ENCODE data around the gene GIGYF1. TPM values are rescaled to one million over a fixed set of nuclear protein-coding genes. Genes with fewer than 3 reads are reported as not detected.

Gene GIGYF1
- total and polyA plus RNA-seq, 2 of the 13 experiments (the other 11 are each of a cell fraction or from before 2014, with no cell fraction given) = 7.6 to 16.1 TPM

DNA sequence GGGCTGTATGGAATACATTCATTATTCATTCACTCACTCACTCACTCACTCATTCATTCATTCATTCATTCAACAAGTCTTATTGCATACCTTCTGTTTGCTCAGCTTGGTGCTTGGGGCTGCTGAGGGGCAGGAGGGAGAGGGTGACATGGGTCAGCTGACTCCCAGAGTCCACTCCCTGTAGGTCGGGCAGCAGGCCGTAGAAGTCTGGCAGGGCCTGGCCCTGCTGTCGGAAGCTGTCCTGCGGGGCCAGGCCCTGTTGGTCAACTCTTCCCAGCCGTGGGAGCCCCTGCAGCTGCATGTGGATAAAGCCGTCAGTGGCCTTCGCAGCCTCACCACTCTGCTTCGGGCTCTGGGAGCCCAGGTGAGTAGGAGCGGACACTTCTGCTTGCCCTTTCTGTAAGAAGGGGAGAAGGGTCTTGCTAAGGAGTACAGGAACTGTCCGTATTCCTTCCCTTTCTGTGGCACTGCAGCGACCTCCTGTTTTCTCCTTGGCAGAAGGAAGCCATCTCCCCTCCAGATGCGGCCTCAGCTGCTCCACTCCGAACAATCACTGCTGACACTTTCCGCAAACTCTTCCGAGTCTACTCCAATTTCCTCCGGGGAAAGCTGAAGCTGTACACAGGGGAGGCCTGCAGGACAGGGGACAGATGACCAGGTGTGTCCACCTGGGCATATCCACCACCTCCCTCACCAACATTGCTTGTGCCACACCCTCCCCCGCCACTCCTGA is 28.6 kb upstream of the GIGYF1 start (continued):
- TF ChIP-seq, protein P1, sequence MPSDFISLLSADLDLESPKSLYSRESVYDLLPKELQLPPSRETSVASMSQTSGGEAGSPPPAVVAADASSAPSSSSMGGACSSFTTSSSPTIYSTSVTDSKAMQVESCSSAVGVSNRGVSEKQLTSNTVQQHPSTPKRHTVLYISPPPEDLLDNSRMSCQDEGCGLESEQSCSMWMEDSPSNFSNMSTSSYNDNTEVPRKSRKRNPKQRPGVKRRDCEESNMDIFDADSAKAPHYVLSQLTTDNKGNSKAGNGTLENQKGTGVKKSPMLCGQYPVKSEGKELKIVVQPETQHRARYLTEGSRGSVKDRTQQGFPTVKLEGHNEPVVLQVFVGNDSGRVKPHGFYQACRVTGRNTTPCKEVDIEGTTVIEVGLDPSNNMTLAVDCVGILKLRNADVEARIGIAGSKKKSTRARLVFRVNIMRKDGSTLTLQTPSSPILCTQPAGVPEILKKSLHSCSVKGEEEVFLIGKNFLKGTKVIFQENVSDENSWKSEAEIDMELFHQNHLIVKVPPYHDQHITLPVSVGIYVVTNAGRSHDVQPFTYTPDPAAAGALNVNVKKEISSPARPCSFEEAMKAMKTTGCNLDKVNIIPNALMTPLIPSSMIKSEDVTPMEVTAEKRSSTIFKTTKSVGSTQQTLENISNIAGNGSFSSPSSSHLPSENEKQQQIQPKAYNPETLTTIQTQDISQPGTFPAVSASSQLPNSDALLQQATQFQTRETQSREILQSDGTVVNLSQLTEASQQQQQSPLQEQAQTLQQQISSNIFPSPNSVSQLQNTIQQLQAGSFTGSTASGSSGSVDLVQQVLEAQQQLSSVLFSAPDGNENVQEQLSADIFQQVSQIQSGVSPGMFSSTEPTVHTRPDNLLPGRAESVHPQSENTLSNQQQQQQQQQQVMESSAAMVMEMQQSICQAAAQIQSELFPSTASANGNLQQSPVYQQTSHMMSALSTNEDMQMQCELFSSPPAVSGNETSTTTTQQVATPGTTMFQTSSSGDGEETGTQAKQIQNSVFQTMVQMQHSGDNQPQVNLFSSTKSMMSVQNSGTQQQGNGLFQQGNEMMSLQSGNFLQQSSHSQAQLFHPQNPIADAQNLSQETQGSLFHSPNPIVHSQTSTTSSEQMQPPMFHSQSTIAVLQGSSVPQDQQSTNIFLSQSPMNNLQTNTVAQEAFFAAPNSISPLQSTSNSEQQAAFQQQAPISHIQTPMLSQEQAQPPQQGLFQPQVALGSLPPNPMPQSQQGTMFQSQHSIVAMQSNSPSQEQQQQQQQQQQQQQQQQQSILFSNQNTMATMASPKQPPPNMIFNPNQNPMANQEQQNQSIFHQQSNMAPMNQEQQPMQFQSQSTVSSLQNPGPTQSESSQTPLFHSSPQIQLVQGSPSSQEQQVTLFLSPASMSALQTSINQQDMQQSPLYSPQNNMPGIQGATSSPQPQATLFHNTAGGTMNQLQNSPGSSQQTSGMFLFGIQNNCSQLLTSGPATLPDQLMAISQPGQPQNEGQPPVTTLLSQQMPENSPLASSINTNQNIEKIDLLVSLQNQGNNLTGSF (CRISPR knock-in tag; IDR thresholded peaks at IDR 0.05) = no peak

DNA sequence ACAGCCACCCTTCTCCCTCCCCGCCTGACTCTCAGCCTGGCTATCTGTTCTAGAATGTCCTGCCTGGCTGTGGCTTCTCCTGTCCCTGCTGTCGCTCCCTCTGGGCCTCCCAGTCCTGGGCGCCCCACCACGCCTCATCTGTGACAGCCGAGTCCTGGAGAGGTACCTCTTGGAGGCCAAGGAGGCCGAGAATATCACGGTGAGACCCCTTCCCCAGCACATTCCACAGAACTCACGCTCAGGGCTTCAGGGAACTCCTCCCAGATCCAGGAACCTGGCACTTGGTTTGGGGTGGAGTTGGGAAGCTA is 27.4 kb upstream of the GIGYF1 start:
- peak overlapping the region; percentile 72 for H3K27ac ChIP-seq (ENCODE audit: extremely low read length, insufficient read depth, low read length)
- in situ Hi-C loops (cut with HindIII; ENCODE audit: extremely low pct_ligation_motif_present, low pct_unique_long_range_greater_than_20kb) (no loop called here), intact Hi-C loops (cut with micrococcal nuclease; ENCODE audit: unreplicated experiment) (no loop called here)
- no peaks in the 10 kb centered on the region for H3K9me3 ChIP-seq (ENCODE audit: low read length)
- H3K36me3 ChIP-seq (replicated peaks in 1 of 2; ENCODE audit: control insufficient read depth in 1 of 2, insufficient read depth in 2 of 2, low read length in 2 of 2) = no peaks in the 10 kb centered on the region
- no peaks in the 10 kb centered on the region for H4K20me1 ChIP-seq (ENCODE audit: insufficient read depth, low read length)
- no TSS peak for BruUV-seq (replicated peaks)
- no peak overlapping the region for H2AFZ ChIP-seq (ENCODE audit: low read length)
- DNase-seq (ENCODE audit: low spot score) = no peak
- H3K4me3 ChIP-seq (replicated peaks in 1 of 3; ENCODE audit: insufficient read depth in 1 of 3, low read depth in 2 of 3, low read length in 3 of 3) = peak overlapping the region; percentile 79 to 84 (median 82)
- H3K4me1 ChIP-seq (ENCODE audit: insufficient read depth, low read length) = peaks cover 80% of the 10 kb centered on the region
- peaks cover 9% of the 10 kb centered on the region for H3K79me2 ChIP-seq (ENCODE audit: insufficient read depth, low read length)
- H3K9ac ChIP-seq (ENCODE audit: insufficient read depth, low read depth, low read length) = peak overlapping the region; percentile 55
- 55% methylated on average over 5 of the region's 8 CpGs for WGBS (ENCODE audit: low lambda C conversion rate)
- H3K4me2 ChIP-seq (ENCODE audit: low read depth, low read length) = peak overlapping the region; percentile 92
- ATAC-seq = no peak
- no peak for FAIRE-seq
- CTCF ChIA-PET (ENCODE audit: low intra/inter-chr PET ratio, low total read pairs) = no interaction called here
- no peaks in the 10 kb centered on the region; a peak in 1 of 5 replicates for H3K27me3 ChIP-seq (ENCODE audit: control insufficient read depth in 1 of 2, insufficient read depth in 2 of 2, low read length in 2 of 2)
- POLR2A ChIA-PET = interaction anchor here (0.6 to 5.9 kb wide), 3 partner anchors 15 to 586 kb away, joined by 3 to 59 read pairs (median 3); partner anchors contain the start of genes FBXO24, LRCH4 and POP7
- no peak for TF ChIP-seq MAF1 (CRISPR knock-in tag; IDR thresholded peaks at IDR 0.05; ENCODE audit: borderline replicate concordance)
- TF ChIP-seq FLYWCH1 (CRISPR knock-in tag; IDR thresholded peaks at IDR 0.05) = no peak
- no peak for TF ChIP-seq ARID2 (CRISPR knock-in tag; IDR thresholded peaks at IDR 0.05; ENCODE audit: borderline replicate concordance)
- TF ChIP-seq, protein P2, sequence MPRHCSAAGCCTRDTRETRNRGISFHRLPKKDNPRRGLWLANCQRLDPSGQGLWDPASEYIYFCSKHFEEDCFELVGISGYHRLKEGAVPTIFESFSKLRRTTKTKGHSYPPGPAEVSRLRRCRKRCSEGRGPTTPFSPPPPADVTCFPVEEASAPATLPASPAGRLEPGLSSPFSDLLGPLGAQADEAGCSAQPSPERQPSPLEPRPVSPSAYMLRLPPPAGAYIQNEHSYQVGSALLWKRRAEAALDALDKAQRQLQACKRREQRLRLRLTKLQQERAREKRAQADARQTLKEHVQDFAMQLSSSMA (CRISPR knock-in tag; IDR thresholded peaks at IDR 0.05) = no peak; the same call in 1 of the 2 replicates
- TF ChIP-seq MTA1 (CRISPR knock-in tag; IDR thresholded peaks at IDR 0.05; ENCODE audit: borderline replicate concordance) = no peak
- no peak for TF ChIP-seq U2AF2 (IDR thresholded peaks at IDR 0.05; ENCODE audit: low read depth, low read length)
- no peak for TF ChIP-seq ZNF530 (CRISPR knock-in tag; IDR thresholded peaks at IDR 0.05; ENCODE audit: low read depth)
- TF ChIP-seq, protein P3, sequence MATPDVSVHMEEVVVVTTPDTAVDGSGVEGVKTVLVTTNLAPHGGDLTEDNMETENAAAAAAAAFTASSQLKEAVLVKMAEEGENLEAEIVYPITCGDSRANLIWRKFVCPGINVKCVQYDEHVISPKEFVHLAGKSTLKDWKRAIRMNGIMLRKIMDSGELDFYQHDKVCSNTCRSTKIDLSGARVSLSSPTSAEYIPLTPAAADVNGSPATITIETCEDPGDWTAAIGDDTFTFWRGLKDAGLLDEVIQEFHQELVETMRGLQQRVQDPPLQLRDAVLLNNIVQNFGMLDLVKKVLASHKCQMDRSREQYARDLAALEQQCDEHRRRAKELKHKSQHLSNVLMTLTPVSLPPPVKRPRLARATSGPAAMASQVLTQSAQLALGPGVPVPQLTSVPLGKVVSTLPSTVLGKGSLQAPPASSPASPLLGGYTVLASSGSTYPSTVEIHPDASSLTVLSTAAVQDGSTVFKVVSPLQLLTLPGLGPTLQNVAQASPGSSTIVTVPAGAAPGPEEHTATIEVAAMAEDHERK (CRISPR knock-in tag; IDR thresholded peaks at IDR 0.05; ENCODE audit: low read depth) = no peak
- no peak for TF ChIP-seq ZNF644 (CRISPR knock-in tag; IDR thresholded peaks at IDR 0.05; ENCODE audit: low read depth)
- no peak for TF ChIP-seq ZNF724P (CRISPR knock-in tag; IDR thresholded peaks at IDR 0.05; ENCODE audit: borderline replicate concordance)
- TF ChIP-seq, protein P4, sequence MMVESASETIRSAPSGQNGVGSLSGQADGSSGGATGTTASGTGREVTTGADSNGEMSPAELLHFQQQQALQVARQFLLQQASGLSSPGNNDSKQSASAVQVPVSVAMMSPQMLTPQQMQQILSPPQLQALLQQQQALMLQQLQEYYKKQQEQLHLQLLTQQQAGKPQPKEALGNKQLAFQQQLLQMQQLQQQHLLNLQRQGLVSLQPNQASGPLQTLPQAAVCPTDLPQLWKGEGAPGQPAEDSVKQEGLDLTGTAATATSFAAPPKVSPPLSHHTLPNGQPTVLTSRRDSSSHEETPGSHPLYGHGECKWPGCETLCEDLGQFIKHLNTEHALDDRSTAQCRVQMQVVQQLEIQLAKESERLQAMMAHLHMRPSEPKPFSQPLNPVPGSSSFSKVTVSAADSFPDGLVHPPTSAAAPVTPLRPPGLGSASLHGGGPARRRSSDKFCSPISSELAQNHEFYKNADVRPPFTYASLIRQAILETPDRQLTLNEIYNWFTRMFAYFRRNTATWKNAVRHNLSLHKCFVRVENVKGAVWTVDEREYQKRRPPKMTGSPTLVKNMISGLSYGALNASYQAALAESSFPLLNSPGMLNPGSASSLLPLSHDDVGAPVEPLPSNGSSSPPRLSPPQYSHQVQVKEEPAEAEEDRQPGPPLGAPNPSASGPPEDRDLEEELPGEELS (CRISPR knock-in tag; IDR thresholded peaks at IDR 0.05) = no peak; the same call in 1 of the 2 replicates
- TF ChIP-seq ZNF616 (CRISPR knock-in tag; IDR thresholded peaks at IDR 0.05; ENCODE audit: low read depth) = no peak

Data from HepG2 (cell line).